ENCODE data around the gene FABP6.

The FABP6 gene

DNA sequence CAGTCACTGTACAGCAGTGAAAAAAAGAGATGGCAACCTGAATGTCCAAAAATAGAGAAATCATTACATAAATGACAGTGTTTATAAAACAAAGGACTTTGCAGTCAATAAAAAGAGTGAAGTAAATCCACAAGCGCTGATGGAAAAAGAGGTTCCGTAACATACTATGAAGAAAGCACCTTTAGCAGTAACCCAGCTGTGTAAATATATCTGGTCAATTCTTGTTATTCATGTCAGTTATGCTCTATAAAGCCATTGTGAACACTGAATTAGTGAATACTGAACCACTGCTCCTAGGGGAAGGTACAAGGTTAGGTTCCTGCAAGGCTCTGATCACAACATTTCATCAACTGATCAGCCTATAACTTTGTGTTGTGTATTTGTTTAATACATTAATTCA lies 43.6 kb downstream of the FABP6 start:
- TF ChIP-seq, protein P1, sequence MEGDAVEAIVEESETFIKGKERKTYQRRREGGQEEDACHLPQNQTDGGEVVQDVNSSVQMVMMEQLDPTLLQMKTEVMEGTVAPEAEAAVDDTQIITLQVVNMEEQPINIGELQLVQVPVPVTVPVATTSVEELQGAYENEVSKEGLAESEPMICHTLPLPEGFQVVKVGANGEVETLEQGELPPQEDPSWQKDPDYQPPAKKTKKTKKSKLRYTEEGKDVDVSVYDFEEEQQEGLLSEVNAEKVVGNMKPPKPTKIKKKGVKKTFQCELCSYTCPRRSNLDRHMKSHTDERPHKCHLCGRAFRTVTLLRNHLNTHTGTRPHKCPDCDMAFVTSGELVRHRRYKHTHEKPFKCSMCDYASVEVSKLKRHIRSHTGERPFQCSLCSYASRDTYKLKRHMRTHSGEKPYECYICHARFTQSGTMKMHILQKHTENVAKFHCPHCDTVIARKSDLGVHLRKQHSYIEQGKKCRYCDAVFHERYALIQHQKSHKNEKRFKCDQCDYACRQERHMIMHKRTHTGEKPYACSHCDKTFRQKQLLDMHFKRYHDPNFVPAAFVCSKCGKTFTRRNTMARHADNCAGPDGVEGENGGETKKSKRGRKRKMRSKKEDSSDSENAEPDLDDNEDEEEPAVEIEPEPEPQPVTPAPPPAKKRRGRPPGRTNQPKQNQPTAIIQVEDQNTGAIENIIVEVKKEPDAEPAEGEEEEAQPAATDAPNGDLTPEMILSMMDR (IDR thresholded peaks at IDR 0.05; ENCODE audit: extremely low read depth, insufficient read depth, missing control alignments) = no peak
- in situ Hi-C loops (cut with MboI; ENCODE audit: low pct_unique_long_range_greater_than_20kb, low sequenced_read_pairs, unreplicated experiment) = no loop called here
- no peak for DNase-seq (ENCODE audit: low spot score)

DNA sequence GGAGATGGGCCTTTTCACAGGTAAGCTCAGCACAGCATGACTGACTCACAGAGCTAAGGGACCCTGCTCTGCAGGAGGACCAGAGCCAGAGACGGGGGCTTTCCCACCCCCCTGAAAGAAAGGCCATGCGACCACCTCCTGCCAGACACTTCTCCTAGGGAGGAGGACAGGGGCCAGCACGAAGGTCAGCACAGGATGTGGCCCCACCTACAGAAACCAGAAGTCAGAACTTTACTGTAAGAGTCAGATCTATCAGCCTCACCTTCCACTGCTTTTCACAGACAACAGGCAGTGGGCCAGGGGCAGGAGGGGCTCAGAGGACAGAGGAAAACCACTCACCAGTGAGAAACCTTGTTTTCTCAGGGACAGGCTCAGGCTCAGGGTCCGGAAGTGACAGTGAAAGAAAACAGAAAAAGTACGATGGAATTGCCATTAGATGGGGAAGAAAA lies 45.2 kb downstream of the FABP6 start:
- in situ Hi-C loops (cut with MboI; ENCODE audit: low pct_unique_long_range_greater_than_20kb, low sequenced_read_pairs, unreplicated experiment) = no loop called here
- no peak for DNase-seq (ENCODE audit: low spot score)
- TF ChIP-seq, protein P1 (IDR thresholded peaks at IDR 0.05; ENCODE audit: extremely low read depth, insufficient read depth, missing control alignments) = no peak

DNA sequence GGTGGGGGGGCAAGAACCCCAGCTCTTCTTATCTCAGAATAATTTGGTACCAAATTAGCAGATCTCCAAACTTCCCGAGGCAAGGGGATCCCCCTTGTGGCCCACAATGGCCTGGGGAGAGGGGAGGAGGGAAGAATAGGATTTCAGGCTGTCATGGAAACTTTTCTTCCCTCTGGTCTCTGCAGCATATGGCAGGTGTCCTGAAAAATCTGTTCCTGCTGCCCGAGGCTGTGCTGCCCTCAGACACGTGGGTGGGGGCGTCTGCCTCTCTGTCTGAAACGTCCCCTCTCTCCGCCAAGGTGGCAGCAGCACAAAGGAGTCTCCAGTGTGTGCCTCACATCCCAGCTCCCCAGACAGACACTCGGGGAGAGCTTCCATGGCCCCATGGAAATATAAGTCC lies 49.0 kb downstream of the FABP6 start:
- in situ Hi-C loops (cut with MboI; ENCODE audit: low pct_unique_long_range_greater_than_20kb, low sequenced_read_pairs, unreplicated experiment) = no loop called here
- TF ChIP-seq, protein P1 (IDR thresholded peaks at IDR 0.05; ENCODE audit: extremely low read depth, insufficient read depth, missing control alignments) = no peak
- DNase-seq (ENCODE audit: low spot score) = no peak

DNA sequence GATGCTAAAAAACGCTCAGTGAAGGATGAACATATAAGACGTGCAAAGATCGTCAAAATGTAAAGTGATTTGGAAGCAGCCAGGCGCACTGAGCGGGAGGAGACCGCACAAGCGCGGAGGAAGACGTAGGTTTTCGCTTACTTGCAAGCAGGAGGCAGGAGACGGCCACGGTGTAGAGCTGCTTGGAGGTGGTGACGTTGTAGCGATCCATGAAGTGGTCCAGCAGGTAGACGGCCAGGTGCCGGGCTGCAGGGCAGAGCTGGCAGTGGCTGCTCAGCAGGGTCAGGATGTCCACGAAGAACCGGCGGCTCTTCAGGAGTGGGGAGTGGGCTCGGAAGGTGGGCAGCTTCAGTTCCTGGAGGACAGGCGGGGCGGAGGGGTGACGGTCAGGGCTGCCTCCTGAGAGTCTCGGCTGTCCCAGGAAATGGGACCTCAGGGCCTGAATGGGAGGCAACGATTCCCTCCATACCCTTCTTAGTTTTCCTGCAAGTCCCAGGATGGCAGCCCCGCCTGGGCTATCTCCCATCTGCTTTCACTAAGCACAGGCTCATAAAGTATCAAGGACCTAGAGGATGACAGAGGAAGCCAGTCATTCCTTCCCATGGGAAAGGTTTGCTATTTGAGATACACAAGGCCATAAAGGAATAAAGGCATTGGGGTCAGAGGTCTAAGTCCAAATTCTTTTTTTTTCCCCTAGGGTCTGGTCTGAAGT lies 51.2 kb downstream of the FABP6 start:
- no peak for DNase-seq (ENCODE audit: low spot score)
- TF ChIP-seq, protein P1 (IDR thresholded peaks at IDR 0.05; ENCODE audit: extremely low read depth, insufficient read depth, missing control alignments) = no peak
- in situ Hi-C loops (cut with MboI; ENCODE audit: low pct_unique_long_range_greater_than_20kb, low sequenced_read_pairs, unreplicated experiment) = no loop called here

DNA sequence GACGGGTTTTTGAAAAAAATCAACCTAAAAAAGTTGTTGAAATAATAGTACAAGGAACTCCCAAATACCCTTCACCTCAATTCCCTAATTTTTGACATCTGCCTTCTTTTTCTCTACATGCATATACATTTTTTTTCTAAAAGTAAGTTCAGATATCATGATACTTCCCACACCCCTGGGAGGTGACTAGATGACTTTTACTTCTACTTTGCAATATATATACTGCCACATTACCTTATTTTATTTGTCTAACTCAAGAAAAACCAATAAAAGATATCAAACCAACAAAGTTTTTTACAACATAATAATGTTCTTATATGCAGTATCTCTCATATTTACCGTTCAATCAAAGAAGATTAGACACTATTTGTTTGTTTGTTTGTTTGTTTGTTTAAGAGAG lies 52.0 kb downstream of the FABP6 start:
- TF ChIP-seq, protein P1 (IDR thresholded peaks at IDR 0.05; ENCODE audit: extremely low read depth, insufficient read depth, missing control alignments) = no peak
- no peak for DNase-seq (ENCODE audit: low spot score)
- in situ Hi-C loops (cut with MboI; ENCODE audit: low pct_unique_long_range_greater_than_20kb, low sequenced_read_pairs, unreplicated experiment) = no loop called here

DNA sequence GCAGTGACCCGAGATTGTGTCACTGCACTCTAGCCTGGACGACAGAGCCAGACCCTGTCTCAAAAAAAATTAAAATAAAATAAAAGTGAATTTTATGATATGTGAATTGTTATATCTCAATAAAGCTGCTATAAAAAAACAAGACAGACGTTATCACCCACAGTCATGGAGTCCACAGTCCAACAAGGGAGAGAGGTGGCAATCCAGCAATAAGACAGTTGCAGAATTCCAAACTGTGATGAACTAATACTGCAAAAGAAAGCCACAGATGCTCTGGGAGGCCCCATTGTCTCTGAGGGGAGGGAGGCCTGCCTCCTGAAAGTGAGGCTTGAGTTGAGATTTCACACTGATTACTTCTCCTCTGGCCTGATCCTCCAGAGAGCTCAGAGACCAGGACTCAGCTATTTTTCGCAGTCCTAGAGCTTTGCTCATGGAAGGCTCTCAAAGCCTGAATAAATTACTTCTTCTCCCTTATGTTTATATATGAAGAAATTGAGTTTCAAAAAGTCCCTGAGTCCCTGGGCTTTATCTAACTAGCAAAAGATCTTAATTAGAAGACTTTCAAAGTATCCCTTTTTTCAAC lies 55.1 kb downstream of the FABP6 start:
- in situ Hi-C loops (cut with MboI; ENCODE audit: low pct_unique_long_range_greater_than_20kb, low sequenced_read_pairs, unreplicated experiment) = no loop called here
- TF ChIP-seq, protein P1 (IDR thresholded peaks at IDR 0.05; ENCODE audit: extremely low read depth, insufficient read depth, missing control alignments) = no peak

More for the DNA sequence above, 55.1 kb downstream of the FABP6 start:
- DNase-seq (ENCODE audit: low spot score) = no peak
